NCI-H82 (cell line): ENCODE measurements around the gene PRRG2.

Experiments
- DNase-seq: peaks from one replicate; lab custom pipeline; 2025; lab: John Stamatoyannopoulos, UW

The PRRG2 gene

DNA sequence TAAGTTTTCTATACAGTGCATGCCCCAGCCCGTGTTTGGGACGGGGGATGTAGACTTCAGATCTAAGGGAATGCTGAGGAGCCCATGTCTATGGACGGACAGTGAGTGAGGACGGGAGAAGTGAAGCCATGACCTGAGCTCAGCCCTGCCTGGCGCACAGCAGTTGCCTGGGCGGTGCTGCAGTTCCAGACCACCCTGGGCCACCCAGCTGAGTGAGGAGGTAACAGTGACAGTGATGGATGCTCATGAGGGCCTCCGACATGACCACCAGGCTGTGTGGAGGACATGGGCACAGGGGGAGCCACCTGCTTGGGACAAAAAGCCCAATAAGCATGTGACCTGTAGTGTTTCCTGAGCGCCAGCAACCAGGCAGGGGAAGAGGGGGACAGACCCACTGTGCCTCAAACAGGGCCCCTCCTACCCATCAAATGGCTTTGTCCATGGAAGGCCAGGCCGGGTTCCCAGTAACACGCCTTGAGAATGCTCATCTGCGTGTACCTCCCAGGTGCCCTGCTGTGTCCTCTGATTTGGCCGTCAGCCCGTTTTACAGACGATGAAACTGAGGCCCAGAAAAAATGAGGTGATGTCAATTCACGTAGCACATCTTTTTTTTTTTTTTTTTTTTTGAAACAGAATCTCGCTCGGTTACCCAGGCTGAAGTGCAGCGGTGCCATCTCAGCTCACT, 23.3 kb upstream of the PRRG2 start:
- no peak for DNase-seq

DNA sequence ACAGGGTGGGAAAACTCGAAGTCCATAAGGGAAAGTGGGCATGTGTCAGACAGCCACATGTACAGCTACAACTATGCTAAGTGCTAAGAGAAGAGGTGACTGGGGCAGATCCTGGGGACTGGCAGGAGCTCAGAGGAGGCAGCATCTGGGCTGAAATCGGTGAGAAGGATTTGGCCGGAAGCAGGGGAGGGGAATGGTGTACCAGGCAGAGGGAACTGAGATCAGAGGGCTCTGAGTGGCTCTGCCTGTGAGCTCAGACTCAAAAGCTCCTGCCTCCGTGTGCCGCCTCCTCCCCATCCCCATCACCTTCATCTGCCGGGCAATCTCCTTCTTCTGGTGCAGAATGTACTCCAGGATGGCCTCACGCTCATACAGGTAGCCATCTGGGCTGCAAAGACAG, 22.5 kb upstream of the PRRG2 start:
- DNase-seq = peak; percentile 44

- DNase-seq = no peak
These were observed 21.7 kb upstream of the PRRG2 start for GRCh38 chr19:49559443-49559842.

- DNase-seq = no peak
These were observed 21.2 kb upstream of the PRRG2 start for GRCh38 chr19:49559928-49560327.

DNA sequence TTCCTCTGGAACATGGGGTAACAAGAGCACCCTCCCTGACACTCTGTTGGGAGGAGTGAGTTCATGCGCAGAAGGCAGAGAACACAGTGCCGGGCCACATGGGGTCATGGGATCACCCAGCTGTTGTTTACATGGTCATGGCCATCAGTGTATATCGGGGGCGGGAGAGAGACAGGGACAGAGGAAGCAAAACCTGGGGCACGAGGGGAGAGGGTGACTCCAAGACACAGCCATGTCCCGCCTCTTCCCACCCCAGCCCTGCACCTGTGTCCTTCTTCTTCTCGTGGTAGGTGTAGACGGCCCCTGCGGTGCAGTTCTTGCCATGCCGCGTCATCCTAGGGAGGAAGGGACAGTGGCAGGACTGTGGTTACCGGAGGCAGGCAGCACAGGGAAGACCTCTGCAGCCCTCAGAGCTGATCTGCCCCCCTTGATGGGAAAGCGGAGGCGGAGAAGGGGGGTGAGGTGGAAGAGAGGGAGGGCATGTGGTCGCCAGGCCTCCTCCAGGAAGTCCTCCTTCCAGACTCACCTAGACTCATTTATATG, 20.7 kb upstream of the PRRG2 start:
- peak; percentile 64 for DNase-seq

GRCh38 chr19:49564616-49565045, 16.5 kb upstream of the PRRG2 start:
- no peak for DNase-seq

DNA sequence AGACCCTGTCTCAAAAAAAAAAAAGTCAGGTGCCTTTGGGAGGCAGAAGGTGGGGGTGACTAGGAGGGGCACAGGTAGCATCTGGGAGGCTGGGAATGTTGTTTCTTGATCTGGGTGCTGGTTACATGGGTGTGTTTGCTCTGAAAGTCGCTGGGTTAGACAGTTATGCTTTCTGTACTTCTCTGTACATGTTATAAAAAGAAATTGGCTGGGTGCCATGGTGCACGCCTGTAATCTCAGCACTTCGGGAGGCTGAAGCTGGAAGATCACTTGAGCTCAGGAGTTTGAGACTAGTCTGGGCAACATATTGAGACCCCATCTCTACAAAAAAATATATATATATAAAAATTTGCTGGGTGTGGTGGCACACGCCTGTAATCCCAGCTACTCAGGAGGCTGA, 15.9 kb upstream of the PRRG2 start:
- DNase-seq = no peak

DNA sequence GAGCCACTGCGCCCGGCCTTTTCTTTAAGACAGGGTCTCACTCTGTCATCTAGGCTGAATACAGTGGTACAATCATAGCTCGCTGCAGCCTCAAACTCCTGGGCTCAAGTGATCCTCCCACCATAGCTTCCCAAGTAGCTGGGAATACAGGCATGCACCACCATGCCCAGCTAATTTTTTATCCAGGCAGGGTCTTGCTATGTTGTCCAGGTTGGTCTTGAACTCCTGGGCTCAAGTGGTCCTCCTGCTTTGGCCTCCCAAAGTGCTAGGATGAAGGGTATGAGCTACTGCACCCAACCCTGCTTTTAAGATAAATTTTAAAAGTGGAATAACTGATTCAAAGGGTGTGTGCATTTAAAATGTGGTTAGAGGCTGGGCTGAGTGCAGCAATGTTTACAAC, 14.8 kb upstream of the PRRG2 start:
- DNase-seq = no peak

DNA sequence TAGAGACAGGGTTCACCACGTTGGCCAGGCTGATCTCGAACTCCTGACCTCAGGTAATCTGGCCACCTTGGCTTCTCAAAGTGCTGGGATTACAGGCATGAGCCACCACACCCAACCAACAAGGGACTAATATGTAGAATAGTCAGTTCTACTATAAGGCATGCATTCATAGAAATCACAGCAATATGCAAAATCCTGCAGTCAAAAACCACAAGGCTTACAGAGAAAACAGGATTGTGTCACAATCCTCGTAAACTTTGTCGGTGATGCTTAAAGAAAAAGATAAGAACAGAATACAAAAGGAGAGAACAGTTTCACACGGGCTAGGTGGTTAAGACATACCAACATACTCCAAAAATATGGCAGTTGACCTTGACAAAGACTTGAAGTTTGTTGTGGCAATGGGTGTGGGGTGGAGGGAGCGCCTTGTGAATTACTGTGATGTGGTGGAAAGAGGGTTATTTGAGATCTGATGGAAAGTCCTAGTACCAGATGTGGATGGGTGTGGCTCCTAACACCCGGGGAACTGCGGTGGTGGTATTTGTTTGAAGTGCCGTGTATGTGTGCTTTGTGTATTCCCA, 13.2 kb upstream of the PRRG2 start:
- DNase-seq = no peak

DNA sequence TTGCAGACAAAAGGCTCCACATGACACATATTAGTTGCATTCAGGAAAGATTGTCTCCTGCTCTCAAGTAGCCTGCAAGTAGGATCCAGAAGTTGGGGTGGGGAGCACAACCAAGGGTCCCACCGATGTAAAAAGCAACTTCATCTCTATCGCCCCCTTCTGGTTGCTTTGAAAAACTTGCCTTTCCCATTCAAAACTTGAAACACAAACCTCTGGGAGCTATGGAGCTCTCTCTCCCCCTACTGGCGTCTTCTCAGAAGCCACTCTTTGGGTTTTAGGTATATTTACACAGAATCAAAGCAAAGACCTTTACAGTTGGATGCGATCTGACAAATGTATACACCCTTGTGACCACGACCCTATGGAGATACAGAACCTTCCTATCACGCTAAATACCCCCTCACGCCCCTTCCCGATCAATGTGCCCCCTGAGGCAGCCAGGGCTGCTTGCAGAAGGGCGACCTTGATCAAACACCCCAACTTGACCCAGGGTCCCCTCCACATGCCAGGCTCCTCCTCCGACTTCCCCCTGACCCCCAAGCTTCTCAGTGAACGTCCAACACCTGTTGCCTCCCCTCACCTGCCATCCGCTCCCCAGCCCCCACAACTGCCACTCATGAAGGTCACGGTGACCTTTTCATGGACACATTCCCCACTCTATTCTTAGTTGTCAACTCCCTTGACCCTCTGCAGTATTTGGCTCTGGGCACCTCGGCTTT, 10.8 kb upstream of the PRRG2 start:
- peak; percentile 94 for DNase-seq

- DNase-seq = peak; percentile 84
These were observed 10.0 kb upstream of the PRRG2 start for GRCh38 chr19:49570997-49571676.

DNA sequence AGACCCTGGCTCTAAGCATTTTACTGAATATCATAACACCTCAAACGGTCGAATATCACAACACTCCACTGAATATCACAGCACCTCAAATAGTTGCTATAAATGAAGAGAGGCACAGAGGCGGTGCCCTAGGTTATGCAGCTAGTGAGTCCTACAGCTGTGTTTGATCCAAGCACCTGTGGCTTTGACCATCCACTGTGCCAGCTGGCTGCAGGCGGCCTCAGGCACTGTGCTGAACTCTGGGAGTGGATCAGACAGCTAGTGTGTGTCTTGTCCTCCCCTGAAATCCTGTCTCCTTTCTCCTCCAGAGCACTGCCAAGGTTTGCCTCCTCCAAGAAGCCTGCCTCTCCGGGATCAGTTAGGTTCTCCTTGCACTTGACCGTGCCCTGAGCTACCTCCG, 8.1 kb upstream of the PRRG2 start:
- DNase-seq = no peak

DNA sequence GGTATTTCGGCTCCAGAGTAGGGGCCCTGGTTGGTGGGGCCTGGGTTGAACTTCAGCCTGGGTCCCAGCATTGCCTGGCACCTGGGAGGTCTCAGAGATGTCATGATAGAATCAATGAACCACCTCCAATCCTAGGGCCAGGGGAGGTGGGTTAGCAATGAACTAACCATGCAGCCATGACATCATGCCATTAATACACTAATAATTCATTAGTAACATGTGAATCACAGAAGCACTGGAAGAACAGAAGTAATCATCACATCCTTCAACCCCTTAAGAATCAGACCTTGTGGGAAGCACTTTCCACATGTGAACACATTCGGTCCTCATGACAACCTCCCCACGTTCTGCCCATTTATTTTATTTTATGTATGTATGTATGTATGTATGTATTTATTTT, 7.7 kb upstream of the PRRG2 start:
- no peak for DNase-seq

DNA sequence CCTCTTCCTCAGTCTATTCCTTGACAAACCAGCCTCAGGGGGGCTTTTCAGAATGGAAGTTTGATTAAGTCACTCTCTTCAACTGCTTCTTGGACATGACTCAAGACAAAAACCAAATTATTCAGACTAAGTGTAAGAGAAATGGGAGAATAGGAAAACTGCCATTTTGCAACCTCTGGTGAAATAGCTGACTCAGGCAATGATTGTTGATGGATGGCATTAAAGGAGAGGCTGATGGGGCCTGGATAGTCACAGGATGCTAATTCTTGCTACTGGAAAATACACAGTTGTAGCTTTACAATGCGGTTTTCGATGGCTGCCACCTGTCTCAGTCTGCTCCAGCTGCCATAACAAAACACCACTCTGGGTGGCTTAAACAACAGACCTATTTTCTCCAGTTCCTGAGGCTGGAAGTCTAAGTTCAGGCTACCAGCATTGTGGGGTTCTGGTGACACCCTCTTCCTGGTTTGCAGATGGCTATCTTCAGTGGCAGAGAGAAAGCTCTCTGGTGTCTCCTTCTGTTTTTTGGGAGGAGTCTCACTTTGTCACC, 6.8 kb upstream of the PRRG2 start:
- DNase-seq = no peak

GRCh38 chr19:49579193-49579592, 1.9 kb upstream of the PRRG2 start:
- DNase-seq = no peak

DNA sequence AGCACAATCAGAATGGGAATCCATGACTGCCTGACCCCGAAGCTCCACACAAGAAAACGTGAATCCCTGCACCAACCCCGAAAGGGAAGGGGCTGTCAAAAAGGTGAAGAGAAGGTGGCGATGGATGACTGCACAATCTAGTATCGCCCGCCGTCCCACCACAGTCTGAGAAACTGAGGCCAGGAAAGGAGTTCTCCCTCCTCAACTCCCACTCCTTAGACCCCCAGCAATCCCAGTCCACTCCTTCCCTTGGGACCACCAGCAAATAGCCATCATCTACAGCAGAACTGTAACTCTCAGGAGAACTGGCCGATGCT, 1.2 kb upstream of the PRRG2 start:
- DNase-seq = no peak

DNA sequence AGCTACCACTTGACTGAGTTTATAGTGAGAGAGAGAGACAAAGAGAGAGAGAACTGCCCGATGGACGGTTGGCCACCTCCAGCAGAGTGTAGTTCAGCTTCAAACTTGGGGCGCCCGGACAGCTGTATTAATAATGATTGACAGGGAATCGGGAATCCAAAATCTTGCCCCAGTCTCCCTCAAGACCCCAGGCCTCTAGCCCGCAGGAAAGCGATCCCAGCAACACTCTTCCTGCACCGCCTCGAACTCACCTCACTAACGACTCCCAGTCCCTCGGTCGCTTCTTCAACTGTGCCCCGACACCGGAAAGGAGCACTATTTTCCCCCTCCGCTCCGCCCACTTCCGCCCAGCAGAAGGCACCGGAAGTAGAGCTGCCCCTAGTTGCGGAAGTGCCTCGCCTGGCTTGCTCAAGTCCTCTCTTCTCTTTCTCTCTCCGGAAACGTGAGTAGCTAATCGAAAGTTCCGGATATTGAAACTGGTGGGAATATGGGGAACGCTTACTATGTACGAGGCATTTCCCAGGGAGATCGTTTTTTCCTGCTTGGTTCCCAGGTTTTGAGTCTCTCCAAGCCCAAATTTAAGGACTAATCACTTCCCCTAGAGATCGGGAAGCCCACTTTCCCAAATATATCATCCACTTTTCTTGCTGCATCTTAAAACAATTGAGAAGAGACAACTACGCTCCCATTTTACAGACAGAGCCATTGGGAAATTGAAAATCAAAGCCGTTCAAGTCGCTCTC, 681 bp upstream of the PRRG2 start, which contains the start of gene NOSIP:
TSS of gene NOSIP (minus strand) at position 293 of the 743 bp plus-strand sequence. CDS start 19,865 bp downstream, outside the sequence.
- DNase-seq = peak; percentile 98

DNA sequence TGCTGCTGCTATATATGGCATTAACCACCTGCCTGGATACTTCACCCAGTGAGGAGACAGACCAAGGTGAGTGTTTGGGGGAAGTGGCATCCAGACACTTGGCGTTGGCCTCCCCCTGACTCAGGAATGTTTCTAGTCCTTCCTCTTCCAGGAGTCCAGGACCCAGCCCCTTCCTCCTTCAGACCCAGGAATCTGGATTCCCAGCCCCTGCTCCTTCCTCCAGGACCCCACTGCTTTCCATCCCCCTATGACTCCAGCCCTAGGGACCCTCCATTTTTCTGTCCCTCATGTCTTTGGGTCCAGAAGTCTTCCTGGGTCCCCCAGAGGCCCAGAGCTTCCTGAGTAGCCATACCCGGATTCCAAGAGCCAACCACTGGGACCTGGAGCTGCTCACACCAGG, 2.1 kb downstream of the PRRG2 start:
- no peak for DNase-seq

- DNase-seq = peak; percentile 52
These were observed 3.9 kb downstream of the PRRG2 start for GRCh38 chr19:49585023-49585422.

DNA sequence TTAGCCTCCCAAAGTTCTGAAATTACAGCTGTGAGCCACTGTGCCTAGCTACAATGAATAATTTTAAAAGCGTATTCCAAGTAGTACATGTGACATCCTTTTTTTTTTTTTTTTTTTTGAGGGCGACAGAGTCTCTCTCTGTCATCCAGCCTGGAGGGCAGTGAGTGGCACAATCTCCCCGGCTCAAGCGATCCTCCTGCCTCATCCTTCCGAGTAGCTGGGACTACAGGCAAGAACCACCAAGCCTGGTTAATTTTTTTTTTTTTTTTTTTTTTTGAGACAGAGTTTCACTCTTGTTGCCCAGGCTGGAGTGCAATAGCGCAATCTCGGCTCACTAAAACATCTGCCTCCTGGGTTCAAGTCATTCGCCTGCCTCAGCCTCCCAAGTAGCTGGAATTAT, 6.1 kb downstream of the PRRG2 start:
- DNase-seq = no peak

DNA sequence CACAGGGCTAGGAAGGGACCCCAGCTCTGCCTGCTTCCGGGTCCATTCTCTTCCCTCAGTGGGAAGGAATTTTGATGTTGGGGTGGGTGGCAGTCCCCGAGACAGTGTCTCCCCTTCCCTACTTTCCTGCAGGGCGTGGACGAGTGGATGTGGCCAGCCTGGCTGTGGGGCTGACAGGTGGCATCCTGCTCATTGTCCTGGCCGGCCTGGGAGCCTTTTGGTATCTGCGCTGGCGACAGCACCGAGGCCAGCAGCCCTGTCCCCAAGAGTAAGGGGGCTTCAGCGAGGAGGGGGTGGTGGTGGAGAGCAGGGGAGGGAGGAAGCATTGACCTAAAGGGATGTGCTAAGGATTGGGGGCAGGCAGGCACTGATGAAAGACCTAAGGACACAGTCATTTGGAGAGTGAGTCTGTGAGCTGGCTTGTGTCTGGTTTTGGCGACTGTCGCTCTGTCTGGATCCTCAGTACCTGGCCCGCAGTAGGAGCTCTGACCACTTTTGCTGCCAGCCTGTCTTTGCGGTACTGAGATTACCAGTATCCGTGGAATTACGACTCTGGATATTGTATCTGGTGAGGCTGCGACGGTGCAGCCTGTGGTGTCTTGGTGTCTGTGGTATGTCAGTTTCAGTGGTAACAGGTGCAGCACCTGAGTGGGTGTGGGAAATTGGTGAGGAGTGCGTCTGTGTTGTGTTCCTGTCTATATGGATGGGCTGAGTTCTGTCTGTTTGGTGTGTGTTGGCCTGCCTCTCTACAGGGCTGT, 7.4 kb downstream of the PRRG2 start:
- peak; percentile 46 for DNase-seq
